ENCODE results near the gene KLHL10. TPM values are rescaled to one million over a fixed set of nuclear protein-coding genes. Genes with fewer than 3 reads are reported as not detected.
"Not testable (repeated sequence)": the region's sequence is repeated elsewhere in the genome, so short reads cannot be mapped to it uniquely, and the experiment has no call there.

The KLHL10 gene
- total RNA-seq, 1 experiment from 2014 or later: not detected

DNA sequence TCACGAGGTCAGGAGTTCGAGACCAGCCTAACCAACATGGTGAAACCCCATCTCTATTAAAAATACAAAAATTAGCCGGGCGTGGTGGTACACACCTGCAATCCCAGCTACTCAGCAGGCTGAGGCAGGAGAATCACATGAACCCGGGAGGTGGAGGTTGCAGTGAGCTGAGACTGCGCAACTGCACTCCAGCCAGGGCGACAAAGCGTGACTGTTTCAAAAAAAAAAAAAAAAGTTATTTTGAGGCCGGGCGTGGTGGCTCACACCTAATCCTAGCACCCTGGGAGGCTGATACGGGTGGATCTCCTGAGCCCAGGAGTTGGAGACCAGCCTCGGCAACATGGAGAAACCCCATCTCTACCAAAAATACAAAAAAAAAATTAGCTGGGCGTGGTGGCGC, 13.8 kb downstream of the KLHL10 start:
- ATAC-seq; H3K36me3 ChIP-seq (ENCODE audit: control insufficient read depth, insufficient read depth, low read length); in situ Hi-C loops (cut with HindIII; ENCODE audit: low pct_unique_long_range_greater_than_20kb, low sequenced_read_pairs); H3K27ac ChIP-seq (ENCODE audit: low read length); H3K9me3 ChIP-seq (ENCODE audit: control insufficient read depth, insufficient read depth, low read depth, low read length); H3K27me3 ChIP-seq (ENCODE audit: control insufficient read depth, insufficient read depth, low read length); DNase-seq (ENCODE audit: low read depth, low spot score); intact Hi-C loops (cut with micrococcal nuclease; ENCODE audit: unreplicated experiment); BruUV-seq (replicated peaks); H3K4me1 ChIP-seq (ENCODE audit: control insufficient read depth, insufficient read depth, low read length); POLR2A ChIA-PET; H3K4me3 ChIP-seq (ENCODE audit: low read depth in 2 of 2, low read length in 2 of 2): not testable (repeated sequence)
- CTCF ChIA-PET: interaction anchor here (0.7 kb wide), 1 partner anchor 9 kb away, joined by 3 read pairs; no protein-coding TSS in a partner anchor

DNA sequence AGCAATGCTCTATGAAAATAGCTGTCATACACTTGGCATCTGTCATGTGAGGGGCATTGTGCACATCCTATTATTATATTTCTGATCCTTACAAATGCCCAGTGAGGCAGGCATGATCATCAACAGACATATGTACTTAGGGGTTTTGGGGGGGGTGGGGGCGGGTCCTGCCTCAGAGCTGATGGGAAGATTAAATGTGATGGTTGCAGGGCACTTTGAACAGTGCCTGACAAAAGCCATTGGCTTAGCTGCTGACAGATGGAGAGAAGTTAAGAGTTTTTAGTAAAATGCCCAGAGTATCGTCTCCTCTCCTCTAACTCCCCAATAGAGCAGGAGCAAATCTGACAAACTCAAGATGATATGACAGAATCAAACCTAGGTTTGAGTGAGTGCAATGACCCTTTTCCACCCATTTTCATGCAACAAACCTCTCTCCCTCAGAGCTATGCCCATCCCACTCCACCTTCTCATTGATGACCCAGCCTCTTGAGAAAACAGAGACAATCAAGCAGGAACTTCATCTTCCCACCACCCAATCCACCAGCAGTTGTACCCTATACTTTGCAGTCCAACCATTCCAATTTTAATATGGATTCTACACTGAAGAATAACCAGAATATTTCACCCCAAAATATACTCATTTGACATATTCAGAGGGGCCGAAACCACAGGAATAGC, 22.8 kb downstream of the KLHL10 start:
- H3K4me1 ChIP-seq (ENCODE audit: control insufficient read depth, insufficient read depth, low read length): peaks cover 5% of the 10 kb centered on the region; the same call in 1 of the 2 replicates
- no peaks in the 10 kb centered on the region; the same call in 1 of the 2 replicates for H3K36me3 ChIP-seq (ENCODE audit: control insufficient read depth, insufficient read depth, low read length)
- no peak overlapping the region for H3K27ac ChIP-seq (ENCODE audit: low read length)
- no peaks in the 10 kb centered on the region for H3K27me3 ChIP-seq (ENCODE audit: control insufficient read depth, insufficient read depth, low read length)
- no peak for TF ChIP-seq POLR2AphosphoS5 (IDR thresholded peaks at IDR 0.05; ENCODE audit: low read depth, low read length)
- TF ChIP-seq, protein P1, sequence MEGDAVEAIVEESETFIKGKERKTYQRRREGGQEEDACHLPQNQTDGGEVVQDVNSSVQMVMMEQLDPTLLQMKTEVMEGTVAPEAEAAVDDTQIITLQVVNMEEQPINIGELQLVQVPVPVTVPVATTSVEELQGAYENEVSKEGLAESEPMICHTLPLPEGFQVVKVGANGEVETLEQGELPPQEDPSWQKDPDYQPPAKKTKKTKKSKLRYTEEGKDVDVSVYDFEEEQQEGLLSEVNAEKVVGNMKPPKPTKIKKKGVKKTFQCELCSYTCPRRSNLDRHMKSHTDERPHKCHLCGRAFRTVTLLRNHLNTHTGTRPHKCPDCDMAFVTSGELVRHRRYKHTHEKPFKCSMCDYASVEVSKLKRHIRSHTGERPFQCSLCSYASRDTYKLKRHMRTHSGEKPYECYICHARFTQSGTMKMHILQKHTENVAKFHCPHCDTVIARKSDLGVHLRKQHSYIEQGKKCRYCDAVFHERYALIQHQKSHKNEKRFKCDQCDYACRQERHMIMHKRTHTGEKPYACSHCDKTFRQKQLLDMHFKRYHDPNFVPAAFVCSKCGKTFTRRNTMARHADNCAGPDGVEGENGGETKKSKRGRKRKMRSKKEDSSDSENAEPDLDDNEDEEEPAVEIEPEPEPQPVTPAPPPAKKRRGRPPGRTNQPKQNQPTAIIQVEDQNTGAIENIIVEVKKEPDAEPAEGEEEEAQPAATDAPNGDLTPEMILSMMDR (IDR thresholded peaks at IDR 0.05): no peak
- no peak for TF ChIP-seq TCF7L2 (IDR thresholded peaks at IDR 0.05; ENCODE audit: low read depth, low read length)
- TF ChIP-seq, protein P2, sequence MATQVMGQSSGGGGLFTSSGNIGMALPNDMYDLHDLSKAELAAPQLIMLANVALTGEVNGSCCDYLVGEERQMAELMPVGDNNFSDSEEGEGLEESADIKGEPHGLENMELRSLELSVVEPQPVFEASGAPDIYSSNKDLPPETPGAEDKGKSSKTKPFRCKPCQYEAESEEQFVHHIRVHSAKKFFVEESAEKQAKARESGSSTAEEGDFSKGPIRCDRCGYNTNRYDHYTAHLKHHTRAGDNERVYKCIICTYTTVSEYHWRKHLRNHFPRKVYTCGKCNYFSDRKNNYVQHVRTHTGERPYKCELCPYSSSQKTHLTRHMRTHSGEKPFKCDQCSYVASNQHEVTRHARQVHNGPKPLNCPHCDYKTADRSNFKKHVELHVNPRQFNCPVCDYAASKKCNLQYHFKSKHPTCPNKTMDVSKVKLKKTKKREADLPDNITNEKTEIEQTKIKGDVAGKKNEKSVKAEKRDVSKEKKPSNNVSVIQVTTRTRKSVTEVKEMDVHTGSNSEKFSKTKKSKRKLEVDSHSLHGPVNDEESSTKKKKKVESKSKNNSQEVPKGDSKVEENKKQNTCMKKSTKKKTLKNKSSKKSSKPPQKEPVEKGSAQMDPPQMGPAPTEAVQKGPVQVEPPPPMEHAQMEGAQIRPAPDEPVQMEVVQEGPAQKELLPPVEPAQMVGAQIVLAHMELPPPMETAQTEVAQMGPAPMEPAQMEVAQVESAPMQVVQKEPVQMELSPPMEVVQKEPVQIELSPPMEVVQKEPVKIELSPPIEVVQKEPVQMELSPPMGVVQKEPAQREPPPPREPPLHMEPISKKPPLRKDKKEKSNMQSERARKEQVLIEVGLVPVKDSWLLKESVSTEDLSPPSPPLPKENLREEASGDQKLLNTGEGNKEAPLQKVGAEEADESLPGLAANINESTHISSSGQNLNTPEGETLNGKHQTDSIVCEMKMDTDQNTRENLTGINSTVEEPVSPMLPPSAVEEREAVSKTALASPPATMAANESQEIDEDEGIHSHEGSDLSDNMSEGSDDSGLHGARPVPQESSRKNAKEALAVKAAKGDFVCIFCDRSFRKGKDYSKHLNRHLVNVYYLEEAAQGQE (IDR thresholded peaks at IDR 0.05; ENCODE audit: insufficient read depth in 1 of 2, low read depth in 2 of 2, low read length in 1 of 2): no peak
- TF ChIP-seq SIN3A (IDR thresholded peaks at IDR 0.05; ENCODE audit: borderline replicate concordance, insufficient read depth, low read depth, low read length): no peak
- no peak for ATAC-seq
- H3K9me3 ChIP-seq (ENCODE audit: control insufficient read depth, insufficient read depth, low read depth, low read length): no peaks in the 10 kb centered on the region
- intact Hi-C loops (cut with micrococcal nuclease; ENCODE audit: unreplicated experiment) (no loop called here), in situ Hi-C loops (cut with HindIII; ENCODE audit: low pct_unique_long_range_greater_than_20kb, low sequenced_read_pairs) (no loop called here)
- ChIA-PET CTCF (no interaction called here), POLR2A (no interaction called here)
- BruUV-seq (replicated peaks): no TSS peak
- H3K4me3 ChIP-seq (ENCODE audit: low read depth in 2 of 2, low read length in 2 of 2): no peak overlapping the region
- DNase-seq (ENCODE audit: low read depth, low spot score): no peak

Measured in Panc1 (cell line).